ENCODE results near the gene ZSCAN10.

DNA sequence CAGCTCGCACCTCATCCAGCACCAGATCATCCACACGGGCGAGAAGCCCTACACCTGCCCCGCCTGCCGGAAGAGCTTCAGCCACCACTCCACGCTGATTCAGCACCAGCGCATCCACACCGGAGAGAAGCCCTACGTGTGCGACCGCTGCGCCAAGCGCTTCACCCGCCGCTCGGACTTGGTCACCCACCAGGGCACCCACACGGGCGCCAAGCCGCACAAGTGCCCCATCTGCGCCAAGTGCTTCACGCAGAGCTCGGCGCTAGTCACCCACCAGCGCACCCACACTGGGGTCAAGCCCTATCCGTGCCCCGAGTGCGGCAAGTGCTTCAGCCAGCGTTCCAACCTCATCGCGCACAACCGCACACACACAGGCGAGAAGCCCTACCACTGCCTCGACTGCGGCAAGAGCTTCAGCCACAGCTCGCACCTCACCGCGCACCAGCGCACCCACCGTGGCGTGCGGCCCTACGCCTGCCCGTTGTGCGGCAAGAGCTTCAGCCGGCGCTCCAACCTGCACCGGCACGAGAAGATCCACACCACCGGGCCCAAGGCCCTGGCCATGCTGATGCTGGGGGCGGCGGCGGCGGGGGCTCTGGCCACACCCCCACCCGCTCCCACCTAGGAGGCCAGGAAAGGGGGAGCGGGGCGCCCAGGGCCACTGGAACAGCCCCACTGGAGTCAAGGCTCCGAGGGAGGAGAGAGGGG, 20.8 kb upstream of the ZSCAN10 start:
- no peak for TF ChIP-seq POLR2AphosphoS5 (IDR thresholded peaks at IDR 0.05; ENCODE audit: borderline replicate concordance, low read depth, low read length)
- TF ChIP-seq EZH2 (IDR thresholded peaks at IDR 0.05) = no peak

Data from SK-N-MC (cell line).